Neural progenitor cell (in vitro differentiated cells): Measurements from ENCODE around the gene SBSN.

ENCODE experiments used
- EZH2 ChIP-seq: fragments of 200-600 bp; sonication (generic); IDR thresholded peaks from 2 replicates; pipeline ENCODE4 v1.6.1; 2017; ENCODE audit warnings: antibody characterized with exemption, mild to moderate bottlenecking, moderate library complexity
- EZH2phosphoT487 ChIP-seq: fragments of 200-600 bp; sonication (generic); IDR thresholded peaks from 2 replicates; pipeline ENCODE4 v1.6.1; 2017; ENCODE audit warnings: antibody characterized with exemption
- TF ChIP-seq, protein P1 (sequence below): fragments of 200-600 bp; sonication (generic); IDR thresholded peaks from 2 replicates; pipeline ENCODE4 v1.5.1; 2017; ENCODE audit warnings: antibody characterized with exemption, mild to moderate bottlenecking

DNA sequence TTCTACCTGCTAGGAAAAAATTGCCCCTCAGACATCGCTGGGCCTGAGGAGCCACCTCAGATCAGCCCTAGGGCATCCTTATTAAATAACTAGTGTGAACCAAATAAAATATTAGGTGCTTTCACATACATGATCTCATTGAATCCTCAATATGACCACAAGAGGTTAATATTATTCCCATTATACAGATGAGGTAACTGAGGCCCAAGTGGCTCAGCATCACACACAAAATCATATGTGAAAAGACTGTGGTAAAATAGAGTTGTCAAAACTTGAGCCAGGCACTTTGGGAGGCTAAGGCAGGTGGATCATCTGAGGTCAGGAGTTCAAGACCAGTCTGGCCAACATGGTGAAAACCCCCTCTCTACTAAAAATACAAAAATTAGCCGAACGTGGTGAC lies 11.8 kb downstream of the SBSN start:
- TF ChIP-seq, protein P1, sequence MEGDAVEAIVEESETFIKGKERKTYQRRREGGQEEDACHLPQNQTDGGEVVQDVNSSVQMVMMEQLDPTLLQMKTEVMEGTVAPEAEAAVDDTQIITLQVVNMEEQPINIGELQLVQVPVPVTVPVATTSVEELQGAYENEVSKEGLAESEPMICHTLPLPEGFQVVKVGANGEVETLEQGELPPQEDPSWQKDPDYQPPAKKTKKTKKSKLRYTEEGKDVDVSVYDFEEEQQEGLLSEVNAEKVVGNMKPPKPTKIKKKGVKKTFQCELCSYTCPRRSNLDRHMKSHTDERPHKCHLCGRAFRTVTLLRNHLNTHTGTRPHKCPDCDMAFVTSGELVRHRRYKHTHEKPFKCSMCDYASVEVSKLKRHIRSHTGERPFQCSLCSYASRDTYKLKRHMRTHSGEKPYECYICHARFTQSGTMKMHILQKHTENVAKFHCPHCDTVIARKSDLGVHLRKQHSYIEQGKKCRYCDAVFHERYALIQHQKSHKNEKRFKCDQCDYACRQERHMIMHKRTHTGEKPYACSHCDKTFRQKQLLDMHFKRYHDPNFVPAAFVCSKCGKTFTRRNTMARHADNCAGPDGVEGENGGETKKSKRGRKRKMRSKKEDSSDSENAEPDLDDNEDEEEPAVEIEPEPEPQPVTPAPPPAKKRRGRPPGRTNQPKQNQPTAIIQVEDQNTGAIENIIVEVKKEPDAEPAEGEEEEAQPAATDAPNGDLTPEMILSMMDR = no peak
- no peak for TF ChIP-seq EZH2
- no peak for TF ChIP-seq EZH2phosphoT487
